Mesendoderm (in vitro differentiated cells): ENCODE results near the gene PTHLH.
A peak's percentile ranks its signal among the peaks of the same experiment; 100 is the strongest.

ENCODE experiments used
- DNase-seq: peaks from one replicate; pipeline ENCODE4 v3.0.0; 2013
- H2AK5ac ChIP-seq: 2 replicates; pipeline ENCODE4 v1.6.1; 2013; ENCODE audit warnings: low read length, inconsistent platforms
- H2BK120ac ChIP-seq: 2 replicates; pipeline ENCODE4 v1.6.1; 2013; ENCODE audit warnings: low read depth, mild to moderate bottlenecking, low read length, moderate library complexity, mixed read lengths
- H2BK15ac ChIP-seq: replicated peaks from 2 replicates; pipeline ENCODE4 v1.6.1; 2013; ENCODE audit warnings: low read depth, mild to moderate bottlenecking, moderate library complexity
- H2BK5ac ChIP-seq: 2 replicates; pipeline ENCODE4 v1.6.1; 2013; ENCODE audit warnings: low read length, inconsistent platforms
- H3K18ac ChIP-seq: 2 replicates; pipeline ENCODE4 v1.6.1; 2013; ENCODE audit warnings: mild to moderate bottlenecking, low read length, mixed read lengths
- H3K23ac ChIP-seq: one replicate; pipeline ENCODE4 v1.6.1; 2013; ENCODE audit warnings: low read length
- H3K27ac ChIP-seq: 2 replicates; pipeline ENCODE4 v1.5.1; 2013; ENCODE audit warnings: low read depth, mild to moderate bottlenecking, inconsistent platforms, low read length, moderate library complexity
- H3K27me3 ChIP-seq: 2 replicates; pipeline ENCODE4 v1.6.1; 2013; ENCODE audit warnings: low read length, control low read depth, mild to moderate bottlenecking, inconsistent platforms; ENCODE audit not compliant: insufficient read depth, poor library complexity
- H3K36me3 ChIP-seq: 2 replicates; pipeline ENCODE4 v1.6.1; 2013; ENCODE audit warnings: low read length, inconsistent platforms; ENCODE audit not compliant: control insufficient read depth, insufficient read depth
- H3K4ac ChIP-seq: one replicate; pipeline ENCODE4 v1.6.1; 2013; ENCODE audit warnings: low read depth, mild to moderate bottlenecking, low read length, moderate library complexity
- H3K4me1 ChIP-seq: 2 replicates; pipeline ENCODE4 v1.6.1; 2013; ENCODE audit warnings: low read depth, low read length, inconsistent platforms; ENCODE audit not compliant: control insufficient read depth
- H3K4me2 ChIP-seq: 2 replicates; pipeline ENCODE4 v1.6.1; 2013; ENCODE audit warnings: low read length
- H3K4me3 ChIP-seq: 2 replicates; pipeline ENCODE4 v1.5.1; 2013; ENCODE audit warnings: mild to moderate bottlenecking, low read length
- H3K56ac ChIP-seq: one replicate; pipeline ENCODE4 v1.6.1; 2013; ENCODE audit warnings: low read length
- H3K79me1 ChIP-seq: 2 replicates; pipeline ENCODE4 v1.6.1; 2013; ENCODE audit warnings: low read length, inconsistent platforms
- H3K79me2 ChIP-seq: 2 replicates; pipeline ENCODE4 v1.6.1; 2013; ENCODE audit warnings: mild to moderate bottlenecking, low read length; ENCODE audit not compliant: control insufficient read depth, insufficient read depth
- H3K9ac ChIP-seq: 2 replicates; pipeline ENCODE4 v1.6.1; 2013; ENCODE audit warnings: low read length, inconsistent platforms
- H4K5ac ChIP-seq: one replicate; pipeline ENCODE4 v1.6.1; 2013; ENCODE audit warnings: low read length
- H4K8ac ChIP-seq: one replicate; pipeline ENCODE4 v1.6.1; 2013; ENCODE audit warnings: low read depth, mild to moderate bottlenecking, control low read depth, low read length, moderate library complexity
- WGBS: extraction: QIAGEN DNeasy Blood & Tissue Kit; methylation state at CpG from one replicate; pipeline ENCODE4 v1.1.7; 2013; ENCODE audit warnings: low lambda C conversion rate, missing lambda C conversion rate; ENCODE audit not compliant: insufficient coverage; ENCODE audit errors: extremely low coverage; 5-methylcytosine and 5-hydroxymethylcytosine counted together

Gene PTHLH

DNA sequence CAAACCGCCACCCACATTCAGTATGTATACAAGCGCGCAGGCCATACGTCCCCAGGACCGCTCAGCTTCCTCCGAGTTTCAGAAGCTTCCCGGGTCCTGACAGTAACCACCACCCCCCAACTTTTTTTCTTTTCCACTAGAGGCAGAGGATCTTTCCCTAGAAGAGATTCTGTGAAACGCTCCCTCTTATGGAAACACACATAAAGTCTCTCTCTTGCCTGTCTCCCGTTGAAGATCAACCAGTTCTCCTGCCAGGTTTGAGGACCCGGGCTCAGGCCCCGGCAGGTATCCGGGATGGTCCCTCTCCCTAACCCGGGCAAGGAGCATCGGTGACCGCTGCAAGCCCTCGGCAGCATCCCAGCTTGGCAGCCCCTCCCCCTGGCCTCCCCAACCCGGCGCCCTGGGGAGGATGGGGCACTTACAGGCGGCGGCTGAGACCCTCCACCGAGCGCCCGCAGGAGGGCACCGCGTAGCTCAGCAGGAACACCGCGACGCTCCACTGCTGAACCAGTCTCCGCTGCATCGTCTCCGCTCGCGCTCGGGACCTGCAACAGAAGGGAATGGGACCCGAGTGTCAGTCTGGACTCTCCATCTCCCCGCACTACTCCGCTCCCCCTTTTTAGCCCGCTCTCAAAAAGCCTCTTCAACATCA lies 3.4 kb downstream of the PTHLH start:
- Histone ChIP-seq H3K36me3 (no peaks in the 10 kb centered on the region), H2BK15ac (no peak overlapping the region), H2BK5ac (no peak overlapping the region), H3K4ac (no peak overlapping the region), H3K18ac (no peak overlapping the region), H4K8ac (no peak overlapping the region), H3K23ac (no peak overlapping the region), H3K79me1 (no peaks in the 10 kb centered on the region), H3K4me1 (no peaks in the 10 kb centered on the region), H2AK5ac (no peak overlapping the region), H3K56ac (no peak overlapping the region), H3K9ac (peak overlapping the region; percentile 20), H4K5ac (no peak overlapping the region), H3K4me3 (no peak overlapping the region), H3K27ac (no peak overlapping the region), H3K4me2 (peak overlapping the region; percentile 75), H3K79me2 (no peaks in the 10 kb centered on the region), H2BK120ac (no peak overlapping the region), H3K27me3 (peaks cover 24% of the 10 kb centered on the region)
- DNase-seq = peak; percentile 46
- no CpG with 5 or more reads among the region's 38 CpGs for WGBS

DNA sequence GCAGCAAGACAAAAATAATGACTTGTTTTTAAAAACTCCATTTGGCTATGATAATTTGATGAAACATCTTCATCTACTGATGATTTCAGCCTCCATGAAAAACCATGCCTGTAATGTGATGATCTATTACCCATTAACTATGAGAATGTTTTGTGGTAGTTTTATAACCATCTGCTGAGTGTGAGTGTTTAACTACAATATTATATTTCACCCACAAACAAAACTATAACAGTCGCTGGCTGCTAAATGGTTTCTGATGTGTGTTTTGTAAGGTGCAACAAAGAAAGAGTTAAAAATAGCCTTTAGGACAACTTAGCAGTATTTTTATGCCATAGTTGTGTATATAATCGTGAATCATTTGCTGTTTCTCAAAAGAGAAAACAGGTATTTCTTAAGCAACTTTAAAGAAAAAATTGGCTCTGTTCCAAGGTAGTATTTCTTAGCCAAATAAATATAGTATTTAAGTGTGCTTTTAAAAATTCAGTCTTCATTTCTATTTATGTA lies 4.9 kb downstream of the PTHLH start:
- H3K4me2 ChIP-seq = no peak overlapping the region
- no peak overlapping the region for H4K5ac ChIP-seq
- no peak overlapping the region for H3K23ac ChIP-seq
- no peaks in the 10 kb centered on the region for H3K79me1 ChIP-seq
- H3K9ac ChIP-seq = no peak overlapping the region
- no peak overlapping the region for H3K4ac ChIP-seq
- no peak overlapping the region for H3K56ac ChIP-seq
- H2BK5ac ChIP-seq = no peak overlapping the region
- H2AK5ac ChIP-seq = no peak overlapping the region
- no peak overlapping the region for H2BK120ac ChIP-seq
- H3K27me3 ChIP-seq = peaks cover 19% of the 10 kb centered on the region
- DNase-seq = no peak
- H3K4me3 ChIP-seq = no peak overlapping the region
- H3K18ac ChIP-seq = no peak overlapping the region
- H2BK15ac ChIP-seq = no peak overlapping the region
- WGBS = no CpG with 5 or more reads among the region's 2 CpGs
- no peaks in the 10 kb centered on the region for H3K4me1 ChIP-seq
- no peak overlapping the region for H4K8ac ChIP-seq
- no peaks in the 10 kb centered on the region for H3K36me3 ChIP-seq
- H3K79me2 ChIP-seq = no peaks in the 10 kb centered on the region
- H3K27ac ChIP-seq = no peak overlapping the region

DNA sequence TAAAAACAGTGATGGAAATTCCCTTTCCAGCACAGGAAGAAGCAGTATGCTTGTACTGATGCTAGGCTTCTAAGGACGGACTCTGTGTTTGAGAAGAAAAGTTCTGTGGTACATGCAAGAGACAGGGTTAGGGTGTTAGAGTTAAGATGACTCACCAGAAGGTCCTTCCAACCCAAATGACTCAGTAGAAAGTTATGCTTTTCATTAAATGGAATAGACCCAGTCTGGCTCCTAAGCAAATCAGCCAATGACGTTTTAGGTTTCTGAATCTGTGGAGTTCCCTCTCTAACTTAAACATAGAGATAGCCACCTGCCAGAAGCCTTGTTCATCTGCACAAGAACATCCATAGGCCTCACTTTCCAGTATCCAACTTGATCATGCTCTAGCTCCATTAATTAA lies 5.7 kb downstream of the PTHLH start:
- Histone ChIP-seq H3K4ac (no peak overlapping the region), H3K27me3 (peaks cover 19% of the 10 kb centered on the region), H3K79me1 (no peaks in the 10 kb centered on the region), H3K4me2 (no peak overlapping the region), H3K4me3 (no peak overlapping the region), H3K23ac (no peak overlapping the region), H2BK15ac (no peak overlapping the region), H3K27ac (no peak overlapping the region), H3K79me2 (no peaks in the 10 kb centered on the region), H3K56ac (no peak overlapping the region), H3K4me1 (no peaks in the 10 kb centered on the region), H3K18ac (no peak overlapping the region), H2BK5ac (no peak overlapping the region), H3K36me3 (no peaks in the 10 kb centered on the region), H4K8ac (no peak overlapping the region), H3K9ac (no peak overlapping the region), H4K5ac (no peak overlapping the region), H2AK5ac (no peak overlapping the region), H2BK120ac (no peak overlapping the region)
- peak; percentile 89 for DNase-seq
- no CpG with 5 or more reads among the region's 2 CpGs for whole genome bisulfite sequencing

DNA sequence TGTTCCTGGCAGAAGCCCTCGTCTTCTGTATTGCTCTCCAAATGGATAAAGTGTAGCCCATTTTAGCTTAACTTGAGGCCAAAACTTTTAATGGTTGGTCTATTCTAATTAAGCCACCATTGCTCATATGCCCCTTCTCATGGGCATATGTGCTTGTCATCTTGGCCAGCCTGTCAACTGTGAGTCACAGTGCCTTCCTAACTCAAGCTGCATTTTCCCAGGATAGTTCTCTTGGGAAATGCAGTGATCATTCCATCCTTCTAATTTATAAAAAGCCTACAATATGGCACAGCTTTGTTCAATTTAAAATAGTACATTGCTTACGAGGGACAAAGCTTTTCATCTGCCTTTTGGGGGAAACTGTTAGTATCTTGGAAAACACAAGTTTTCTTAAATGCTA lies 6.6 kb downstream of the PTHLH start:
- no peak for DNase-seq
- Histone ChIP-seq H4K5ac (no peak overlapping the region), H3K4me2 (no peak overlapping the region), H3K9ac (no peak overlapping the region), H3K79me2 (no peaks in the 10 kb centered on the region), H2BK15ac (no peak overlapping the region), H3K23ac (no peak overlapping the region), H3K18ac (no peak overlapping the region), H3K27me3 (peaks cover 11% of the 10 kb centered on the region), H3K4me3 (no peak overlapping the region), H3K79me1 (no peaks in the 10 kb centered on the region), H3K27ac (no peak overlapping the region), H2BK5ac (no peak overlapping the region), H3K36me3 (no peaks in the 10 kb centered on the region), H3K4ac (no peak overlapping the region), H2AK5ac (no peak overlapping the region), H3K56ac (no peak overlapping the region), H3K4me1 (no peaks in the 10 kb centered on the region), H4K8ac (no peak overlapping the region), H2BK120ac (no peak overlapping the region)
- WGBS = no CpG with 5 or more reads among the region's 2 CpGs

DNA sequence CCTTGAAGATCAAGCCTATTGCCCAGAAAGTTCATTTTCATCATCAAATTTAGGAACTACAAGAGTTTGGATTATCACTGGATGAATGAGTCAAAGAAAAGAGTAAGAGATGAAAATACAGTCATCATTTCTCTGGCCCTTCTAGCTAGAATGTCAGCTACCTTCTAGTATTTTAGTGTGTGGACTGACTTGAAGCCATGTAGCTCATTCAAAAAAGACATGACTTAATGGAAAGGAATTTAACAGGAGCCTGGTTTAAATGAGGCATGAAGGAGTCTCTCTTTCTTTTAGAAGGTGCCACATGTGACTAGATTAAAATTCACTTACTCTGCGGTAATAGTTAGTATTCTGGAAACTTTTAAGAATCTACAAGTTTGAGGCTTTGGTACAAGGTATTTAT lies 7.1 kb downstream of the PTHLH start:
- Histone ChIP-seq H3K36me3 (no peaks in the 10 kb centered on the region), H4K8ac (no peak overlapping the region), H3K27me3 (peaks cover 6% of the 10 kb centered on the region), H3K18ac (no peak overlapping the region), H2BK120ac (no peak overlapping the region), H3K4me3 (no peak overlapping the region), H3K9ac (no peak overlapping the region), H3K56ac (no peak overlapping the region), H3K79me2 (no peaks in the 10 kb centered on the region), H2BK15ac (no peak overlapping the region), H3K4me2 (no peak overlapping the region), H3K27ac (no peak overlapping the region), H3K23ac (no peak overlapping the region), H2AK5ac (no peak overlapping the region), H3K4ac (no peak overlapping the region), H4K5ac (no peak overlapping the region), H3K4me1 (no peaks in the 10 kb centered on the region), H3K79me1 (no peaks in the 10 kb centered on the region), H2BK5ac (no peak overlapping the region)
- DNase-seq = peak; percentile 57
- no CpG with 5 or more reads among the region's 1 CpG for WGBS

DNA sequence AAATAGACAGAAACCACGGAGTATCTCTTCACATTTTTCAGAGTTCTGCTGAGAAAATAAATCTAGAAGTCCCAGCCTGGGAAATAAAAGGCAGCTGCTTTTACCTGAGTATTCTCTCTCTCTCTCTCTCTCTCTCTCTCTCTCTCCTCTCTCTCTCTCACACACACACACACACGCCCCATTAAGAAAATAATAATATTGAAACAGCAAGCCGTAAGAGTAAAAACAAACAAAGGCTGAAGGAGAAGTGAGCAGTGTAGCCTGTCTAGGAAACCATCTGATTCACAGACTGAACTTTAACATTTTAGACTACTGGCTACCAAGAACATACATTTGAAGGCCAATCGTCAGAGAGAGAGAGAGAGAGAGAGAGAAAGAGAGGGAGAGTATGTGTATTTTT lies 8.4 kb downstream of the PTHLH start:
- Histone ChIP-seq H3K79me2 (no peaks in the 10 kb centered on the region), H3K36me3 (no peaks in the 10 kb centered on the region), H3K9ac (no peak overlapping the region), H3K79me1 (no peaks in the 10 kb centered on the region), H2AK5ac (no peak overlapping the region), H3K18ac (no peak overlapping the region), H3K56ac (no peak overlapping the region), H2BK15ac (no peak overlapping the region), H2BK120ac (no peak overlapping the region), H3K27me3 (peaks cover 2% of the 10 kb centered on the region), H4K5ac (no peak overlapping the region), H3K4me2 (no peak overlapping the region), H3K27ac (no peak overlapping the region), H2BK5ac (no peak overlapping the region), H3K4ac (no peak overlapping the region), H3K23ac (no peak overlapping the region), H3K4me3 (no peak overlapping the region), H4K8ac (no peak overlapping the region), H3K4me1 (no peaks in the 10 kb centered on the region)
- no peak for DNase-seq
- no CpG with 5 or more reads among the region's 4 CpGs for WGBS
